PC-3 (cell line): Measurements from ENCODE around the gene PPP1R36. TPM values are rescaled to one million over a fixed set of nuclear protein-coding genes. Genes with fewer than 3 reads are reported as not detected.

ENCODE experiments used
- ATAC-seq: fragments of 200-7000 bp; cut with Tn5 transposase; 2 replicates; pipeline ENCODE4 v1.9.1; 2020; ENCODE audit warnings: mild to moderate bottlenecking, moderate library complexity
- BruUV-seq: library from RNA; stranded (reverse); fragments of 400-500 nt; replicated peaks from 2 replicates; lab custom pipeline; 2021; lab: Mats Ljungman, UMichigan
- CTCF ChIA-PET: fragments of 300-600 bp; sonication (Branson Sonifier 250); formaldehyde crosslinking; loops from one replicate; lab custom pipeline; 2022; ENCODE audit warnings: antibody characterized with exemption; lab: Charles Lee
- POLR2A ChIA-PET: fragments of 300-600 bp; sonication (Branson Sonifier 250); formaldehyde crosslinking; loops from one replicate; lab custom pipeline; 2022; ENCODE audit warnings: antibody characterized with exemption; ENCODE audit not compliant: unreplicated experiment; lab: Charles Lee
- DNase-seq: peaks from one replicate; pipeline ENCODE4 v3.0.0-alpha.2; 2015
- H2AFZ ChIP-seq: fragments of 300-600 bp; sonication (generic); 2 replicates; pipeline ENCODE4 v1.6.0; 2016; ENCODE audit warnings: antibody characterized with exemption, low read length
- H3F3A ChIP-seq: fragments of 300-600 bp; sonication (generic); one replicate; pipeline ENCODE4 v1.6.0; 2017; ENCODE audit warnings: antibody characterized with exemption, low read length, control low read depth, mild to moderate bottlenecking; ENCODE audit not compliant: unreplicated experiment
- H3K27ac ChIP-seq: fragments of 300-600 bp; sonication (generic); 2 replicates; pipeline ENCODE4 v1.5.1; 2016; ENCODE audit warnings: mild to moderate bottlenecking, low read length
- H3K27me3 ChIP-seq: fragments of 300-600 bp; sonication (generic); 2 replicates; pipeline ENCODE4 v1.6.1; 2016; ENCODE audit warnings: low read length, mixed read lengths
- H3K36me3 ChIP-seq: fragments of 300-600 bp; sonication (generic); 2 replicates; pipeline ENCODE4 v1.6.1; 2016; ENCODE audit warnings: low read depth, mixed run types, low read length, mixed read lengths
- H3K4me1 ChIP-seq: fragments of 300-600 bp; sonication (generic); 2 replicates; pipeline ENCODE4 v1.5.1; 2016; ENCODE audit warnings: low read length; ENCODE audit not compliant: insufficient read depth
- H3K4me2 ChIP-seq: fragments of 300-600 bp; sonication (generic); 2 replicates; pipeline ENCODE4 v1.6.0; 2016; ENCODE audit warnings: low read length
- H3K4me3 ChIP-seq: fragments of 300-600 bp; sonication (generic); 2 replicates; pipeline ENCODE4 v1.5.1; 2016; ENCODE audit warnings: mild to moderate bottlenecking, low read length, mixed read lengths
- H3K79me2 ChIP-seq: fragments of 300-600 bp; sonication (generic); 2 replicates; pipeline ENCODE4 v1.6.1; 2017; ENCODE audit warnings: low read length, mixed read lengths
- H3K9ac ChIP-seq: fragments of 300-600 bp; sonication (generic); 2 replicates; pipeline ENCODE4 v1.6.0; 2016; ENCODE audit warnings: mild to moderate bottlenecking, low read length
- H3K9me2 ChIP-seq: fragments of 300-600 bp; sonication (generic); replicated peaks from 2 replicates; pipeline ENCODE4 v1.6.1; 2016; ENCODE audit warnings: mixed run types, low read length, mixed read lengths
- H3K9me3 ChIP-seq: fragments of 300-600 bp; sonication (generic); 2 replicates; pipeline ENCODE4 v1.6.1; 2016; ENCODE audit warnings: low read length, mixed read lengths
- H4K20me1 ChIP-seq: fragments of 300-600 bp; sonication (generic); 2 replicates; pipeline ENCODE4 v1.6.1; 2016; ENCODE audit warnings: low read length, mixed read lengths
- CTCF ChIP-seq: fragments of 300-600 bp; sonication (generic); conservative IDR thresholded peaks from 2 replicates; pipeline ENCODE4 v1.5.1; 2017; ENCODE audit warnings: antibody characterized with exemption, low read depth, mild to moderate bottlenecking, low read length
- EZH2 ChIP-seq: fragments of 300-600 bp; sonication (generic); IDR thresholded peaks from one replicate; pipeline ENCODE4 v1.6.1; 2017; ENCODE audit warnings: antibody characterized with exemption, mild to moderate bottlenecking, low read length; ENCODE audit not compliant: unreplicated experiment
- EZH2phosphoT487 ChIP-seq: fragments of 300-600 bp; sonication (generic); IDR thresholded peaks from 2 replicates; pipeline ENCODE4 v1.6.1; 2018; ENCODE audit warnings: mild to moderate bottlenecking, antibody characterized with exemption, low read length, borderline replicate concordance
- intact Hi-C: fragments of 100-400 bp; cut with micrococcal nuclease; formaldehyde crosslinking; loops from 2 replicates; pipeline ENCODE4 v1.9.0; 2023
- total RNA-seq: library from RNA; depleted of rRNA; stranded (reverse); fragments of >200 nt; gene quantifications from 2 replicates; pipeline ENCODE4 v1.2.3, GENCODE V29; 2014

PPP1R36 gene
- total RNA-seq, 1 experiment from 2014 or later = 0.26 TPM

GRCh38 chr14:64574371-64575107 lies 24.8 kb downstream of the PPP1R36 start:
- Histone ChIP-seq H3K9me2 (no peaks in the 10 kb centered on the region), H3F3A (no peaks in the 10 kb centered on the region), H3K27me3 (no peaks in the 10 kb centered on the region), H3K4me1 (peaks cover under 1% of the 10 kb centered on the region; the same call in 1 of the 2 replicates), H3K27ac (no peak overlapping the region), H4K20me1 (no peaks in the 10 kb centered on the region), H3K9ac (no peak overlapping the region), H2AFZ (no peak overlapping the region), H3K4me3 (no peak overlapping the region), H3K4me2 (no peak overlapping the region), H3K9me3 (no peaks in the 10 kb centered on the region), H3K36me3 (no peaks in the 10 kb centered on the region), H3K79me2 (no peaks in the 10 kb centered on the region)
- intact Hi-C loops = no loop called here
- POLR2A ChIA-PET = no interaction called here
- TF ChIP-seq EZH2phosphoT487 = no peak
- no peak for TF ChIP-seq CTCF
- no peak for TF ChIP-seq EZH2
- no TSS peak for BruUV-seq
- CTCF ChIA-PET = interaction anchor here (0.6 kb wide), 1 partner anchor 57 kb away, joined by 3 read pairs; no protein-coding TSS in a partner anchor
- DNase-seq (no peak), ATAC-seq (no peak)

GRCh38 chr14:64577211-64577610 lies 27.4 kb downstream of the PPP1R36 start:
- no peak overlapping the region for H3K27ac ChIP-seq
- no peaks in the 10 kb centered on the region for H3K9me3 ChIP-seq
- H3K4me1 ChIP-seq = no peaks in the 10 kb centered on the region
- CTCF ChIA-PET = no interaction called here
- no peaks in the 10 kb centered on the region for H3K79me2 ChIP-seq
- no peaks in the 10 kb centered on the region for H3F3A ChIP-seq
- TF ChIP-seq EZH2phosphoT487 (no peak), EZH2 (no peak), CTCF (no peak)
- H3K4me3 ChIP-seq = no peak overlapping the region
- H3K27me3 ChIP-seq = no peaks in the 10 kb centered on the region
- DNase-seq = no peak
- POLR2A ChIA-PET = interaction anchor here (0.6 kb wide), 1 partner anchor 9 kb away, joined by 4 read pairs; no protein-coding TSS in a partner anchor
- no peak overlapping the region for H3K9ac ChIP-seq
- H3K36me3 ChIP-seq = no peaks in the 10 kb centered on the region
- no peak overlapping the region for H2AFZ ChIP-seq
- BruUV-seq = no TSS peak
- ATAC-seq = no peak
- no peak overlapping the region for H3K4me2 ChIP-seq
- intact Hi-C loops = no loop called here
- no peaks in the 10 kb centered on the region for H3K9me2 ChIP-seq
- no peaks in the 10 kb centered on the region for H4K20me1 ChIP-seq

DNA sequence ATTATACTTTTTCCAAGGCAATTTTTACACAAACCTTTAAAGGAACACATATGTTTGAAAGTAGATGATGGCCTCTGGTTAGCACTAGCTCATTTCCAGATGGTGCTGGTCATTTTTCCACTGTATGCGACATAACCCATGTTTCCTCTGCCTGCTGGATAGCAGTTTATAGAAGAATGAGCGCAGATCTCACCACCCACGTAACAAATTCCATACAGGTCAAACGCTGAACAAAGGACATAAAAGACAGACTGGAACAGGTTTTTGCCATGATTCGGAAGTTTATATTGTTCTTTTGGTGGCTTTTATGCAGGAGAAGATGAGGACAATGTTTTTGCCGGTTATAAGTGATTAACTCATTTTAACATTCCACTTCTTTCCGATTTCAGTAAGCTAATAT lies 30.7 kb downstream of the PPP1R36 start:
- Histone ChIP-seq H3K4me3 (no peak overlapping the region), H3K4me1 (no peaks in the 10 kb centered on the region), H3K27ac (no peak overlapping the region), H3K4me2 (no peak overlapping the region), H3K9ac (no peak overlapping the region), H4K20me1 (no peaks in the 10 kb centered on the region), H3K27me3 (no peaks in the 10 kb centered on the region), H3K79me2 (no peaks in the 10 kb centered on the region), H2AFZ (no peak overlapping the region), H3F3A (no peaks in the 10 kb centered on the region), H3K9me2 (no peaks in the 10 kb centered on the region), H3K9me3 (no peaks in the 10 kb centered on the region), H3K36me3 (no peaks in the 10 kb centered on the region)
- ChIA-PET CTCF (interaction anchor here (0.7 kb wide), 1 partner anchor 16 kb away, joined by 3 read pairs; no protein-coding TSS in a partner anchor), POLR2A (no interaction called here)
- no peak for DNase-seq
- intact Hi-C loops = no loop called here
- no peak for ATAC-seq
- no TSS peak for BruUV-seq
- TF ChIP-seq CTCF = no peak
- TF ChIP-seq EZH2phosphoT487 = no peak
- no peak for TF ChIP-seq EZH2
